Measurements from ENCODE around the gene ANGPTL7. TPM values are rescaled to one million over a fixed set of nuclear protein-coding genes. Genes with fewer than 3 reads are reported as not detected.

Gene ANGPTL7
- total RNA-seq, 2 donors from 2014 or later, result not detected

- Mint-ChIP-seq H3K27ac (no peak overlapping the region), H3K4me1 (peaks cover 13% of the 10 kb centered on the region), H3K27me3 (no peaks in the 10 kb centered on the region), H3K4me3 (no peak overlapping the region), H3K36me3 (ENCODE audit: low read depth) (peaks cover 14% of the 10 kb centered on the region)
- ATAC-seq (peak; percentile 39), DNase-seq (no peak)
- H3K9me3 ChIP-seq (ENCODE audit: control insufficient read depth, low read length, poor library complexity, severe bottlenecking), result no peaks in the 10 kb centered on the region
These were observed 38.2 kb downstream of the ANGPTL7 start for GRCh38 chr1:11227106-11228077.

GRCh38 chr1:11229203-11229602 lies 40.0 kb downstream of the ANGPTL7 start:
- Mint-ChIP-seq H3K4me3 (no peak overlapping the region), H3K4me1 (peaks cover 10% of the 10 kb centered on the region), H3K36me3 (ENCODE audit: low read depth) (peaks cover 14% of the 10 kb centered on the region), H3K27me3 (no peaks in the 10 kb centered on the region), H3K27ac (peak overlapping the region; percentile 16)
- no peaks in the 10 kb centered on the region for H3K9me3 ChIP-seq (ENCODE audit: control insufficient read depth, low read length, poor library complexity, severe bottlenecking)
- DNase-seq, result no peak
- ATAC-seq, result no peak

GRCh38 chr1:11233208-11233607 lies 44.1 kb downstream of the ANGPTL7 start:
- Mint-ChIP-seq H3K27me3 (no peaks in the 10 kb centered on the region), H3K27ac (no peak overlapping the region), H3K36me3 (ENCODE audit: low read depth) (peaks cover 6% of the 10 kb centered on the region), H3K4me3 (no peak overlapping the region), H3K4me1 (peaks cover 2% of the 10 kb centered on the region)
- ATAC-seq, result no peak
- DNase-seq, result no peak
- no peaks in the 10 kb centered on the region for H3K9me3 ChIP-seq (ENCODE audit: control insufficient read depth, low read length, poor library complexity, severe bottlenecking)

- peaks cover 3% of the 10 kb centered on the region for H3K36me3 Mint-ChIP-seq (ENCODE audit: low read depth)
- peak overlapping the region; percentile 69 for H3K27ac Mint-ChIP-seq
- no peak overlapping the region for H3K4me3 Mint-ChIP-seq
- ATAC-seq (no peak), DNase-seq (no peak)
- H3K9me3 ChIP-seq (ENCODE audit: control insufficient read depth, low read length, poor library complexity, severe bottlenecking), result no peaks in the 10 kb centered on the region
- H3K27me3 Mint-ChIP-seq, result no peaks in the 10 kb centered on the region
- H3K4me1 Mint-ChIP-seq, result peaks cover 5% of the 10 kb centered on the region
These were observed 48.2 kb downstream of the ANGPTL7 start for GRCh38 chr1:11237356-11237755.

GRCh38 chr1:11238311-11238710 lies 49.2 kb downstream of the ANGPTL7 start:
- Mint-ChIP-seq H3K4me3 (no peak overlapping the region), H3K27me3 (no peaks in the 10 kb centered on the region), H3K4me1 (peaks cover 5% of the 10 kb centered on the region), H3K27ac (peak overlapping the region; percentile 19), H3K36me3 (ENCODE audit: low read depth) (peaks cover 3% of the 10 kb centered on the region)
- H3K9me3 ChIP-seq (ENCODE audit: control insufficient read depth, low read length, poor library complexity, severe bottlenecking), result no peaks in the 10 kb centered on the region
- DNase-seq (no peak), ATAC-seq (no peak)

- ATAC-seq, result no peak
- H3K36me3 Mint-ChIP-seq (ENCODE audit: low read depth), result peaks cover 4% of the 10 kb centered on the region
- peak overlapping the region; percentile 9 for H3K4me3 Mint-ChIP-seq
- H3K27me3 Mint-ChIP-seq, result no peaks in the 10 kb centered on the region
- H3K4me1 Mint-ChIP-seq, result peaks cover 26% of the 10 kb centered on the region
- no peak for DNase-seq
- peak overlapping the region; percentile 100 for H3K27ac Mint-ChIP-seq
- H3K9me3 ChIP-seq (ENCODE audit: control insufficient read depth, low read length, poor library complexity, severe bottlenecking), result no peaks in the 10 kb centered on the region
These were observed 56.1 kb downstream of the ANGPTL7 start for GRCh38 chr1:11245248-11245647.

Other genes with a start within 250 kb of the ANGPTL7 start
- 100 to 1,000 TPM; 121 to 135 TPM for gene TARDBP, start 176.7 kb upstream of the ANGPTL7 start, total RNA-seq
- gene MASP2, start 142.1 kb upstream of the ANGPTL7 start, total RNA-seq, result under 1 TPM; 0.18 to 0.30 TPM
- 10 to 100 TPM; 37.5 to 39.5 TPM for gene SRM, start 129.3 kb upstream of the ANGPTL7 start, total RNA-seq
- 10 to 100 TPM; 73.8 to 82.7 TPM for gene EXOSC10, start 89.5 kb upstream of the ANGPTL7 start, total RNA-seq
- 10 to 100 TPM; 47.3 to 50.0 TPM for gene MTOR, start 73.2 kb downstream of the ANGPTL7 start, total RNA-seq
- 10 to 100 TPM; 19.1 to 25.3 TPM for gene UBIAD1, start 83.8 kb downstream of the ANGPTL7 start, total RNA-seq